Endothelial cell of umbilical vein (primary cell): ENCODE results near the gene RPP25. TPM values are rescaled to one million over a fixed set of nuclear protein-coding genes. Genes with fewer than 3 reads are reported as not detected.
A peak's percentile ranks its signal among the peaks of the same experiment; 100 is the strongest.

Experiments
- BruUV-seq: library from RNA; stranded (reverse); fragments of 400-500 nt; replicated peaks from 2 replicates; lab custom pipeline; 2021; lab: Mats Ljungman, UMichigan
- CTCF ChIA-PET: fragments of 300-600, 350-600 bp; sonication (Branson Sonifier 250); formaldehyde crosslinking; loops from one replicate; lab custom pipeline; 2021; ENCODE audit warnings: antibody characterized with exemption, inconsistent platforms; lab: Charles Lee
- POLR2A ChIA-PET: fragments of 300-600, 350-600 bp; sonication (Branson Sonifier 250); formaldehyde crosslinking; loops from one replicate; lab custom pipeline; 2021; ENCODE audit warnings: antibody characterized with exemption, inconsistent platforms; lab: Charles Lee
- DNase-seq: peaks from one replicate; pipeline ENCODE4 v3.0.0-alpha.2; 2011; ENCODE audit warnings: low read depth, low spot score
- FAIRE-seq: peaks from 2 replicates; lab custom pipeline; 2011; peaks lifted over from hg19 to GRCh38; lab: Jason Lieb, UNC
- H2AFZ ChIP-seq: 2 replicates; pipeline ENCODE4 v1.6.0; 2012; ENCODE audit warnings: low read depth, low read length, control low read depth, inconsistent platforms
- H3K27ac ChIP-seq: 2 replicates; pipeline ENCODE4 v1.5.1; 2011; ENCODE audit warnings: low read depth, mild to moderate bottlenecking, control low read depth, low read length, moderate library complexity; ENCODE audit not compliant: insufficient read depth
- H3K27me3 ChIP-seq, 2 experiments: 2 replicates each; pipeline versions ENCODE4 v1.6.0 to v1.6.1; 2011; ENCODE audit warnings: low read length in 2 of 2, mixed read lengths in 1 of 2; ENCODE audit not compliant: control insufficient read depth in 2 of 2, insufficient read depth in 2 of 2
- H3K36me3 ChIP-seq, 2 experiments: 2 replicates in 1 of 2; 3 replicates in 1 of 2; pipeline ENCODE4 v1.5.1; 2011; ENCODE audit warnings: low read length in 2 of 2, mild to moderate bottlenecking in 1 of 2, moderate library complexity in 1 of 2; ENCODE audit not compliant: control insufficient read depth in 2 of 2, insufficient read depth in 2 of 2; ENCODE audit errors: extremely low read depth in 1 of 2
- H3K4me1 ChIP-seq: 3 replicates; pipeline ENCODE4 v1.5.1; 2011; ENCODE audit warnings: mild to moderate bottlenecking, low read length; ENCODE audit not compliant: control insufficient read depth, insufficient read depth; ENCODE audit errors: extremely low read depth
- H3K4me2 ChIP-seq: 2 replicates; pipeline ENCODE4 v1.6.1; 2011; ENCODE audit warnings: low read length, control low read depth, mixed read lengths; ENCODE audit not compliant: insufficient read depth
- H3K4me3 ChIP-seq, 3 experiments: fragments of 200-600 bp in 1 of 3; sonication (generic), shearing (Covaris generic) in 1 of 3; replicated peaks in 1 of 3; 2 replicates each; pipeline ENCODE4 v1.5.1; 2011 to 2016; ENCODE audit warnings: control low read depth in 3 of 3, low read length in 3 of 3, mild to moderate bottlenecking in 2 of 3, inconsistent platforms in 1 of 3, low read depth in 1 of 3, moderate library complexity in 1 of 3; ENCODE audit not compliant: insufficient read depth in 1 of 3
- H3K79me2 ChIP-seq: 2 replicates; pipeline ENCODE4 v1.6.0; 2012; ENCODE audit warnings: low read length, inconsistent platforms; ENCODE audit not compliant: control insufficient read depth, insufficient read depth
- H3K9ac ChIP-seq: replicated peaks from 2 replicates; pipeline ENCODE3; 2011; ENCODE audit warnings: low read length, control low read depth; ENCODE audit not compliant: insufficient read depth; ENCODE audit errors: extremely low read depth
- H3K9me1 ChIP-seq: replicated peaks from 3 replicates; pipeline ENCODE4 v1.6.0; 2011; ENCODE audit warnings: mild to moderate bottlenecking, low read length; ENCODE audit not compliant: control insufficient read depth, insufficient read depth; ENCODE audit errors: extremely low read depth
- H3K9me3 ChIP-seq: replicated peaks from 2 replicates; pipeline ENCODE4 v1.5.1; 2012; ENCODE audit warnings: low read length, inconsistent platforms; ENCODE audit not compliant: control insufficient read depth, insufficient read depth
- H4K20me1 ChIP-seq: replicated peaks from 2 replicates; pipeline ENCODE3; 2011; ENCODE audit warnings: mild to moderate bottlenecking, low read length; ENCODE audit not compliant: control insufficient read depth, insufficient read depth; ENCODE audit errors: extremely low read depth
- CTCF ChIP-seq, 2 donors: IDR thresholded peaks; 1 replicate in 1 of 2; 2 replicates in 1 of 2; pipeline ENCODE4 v1.5.1; 2011; ENCODE audit warnings: low read length in 2 of 2, mild to moderate bottlenecking in 2 of 2, moderate library complexity in 2 of 2, control low read depth in 1 of 2, inconsistent platforms in 1 of 2, low read depth in 1 of 2; ENCODE audit not compliant: insufficient read depth in 1 of 2; ENCODE audit errors: extremely low read depth in 1 of 2
- EZH2 ChIP-seq: IDR thresholded peaks from 2 replicates; pipeline ENCODE4 v1.6.1; 2012; ENCODE audit warnings: borderline replicate concordance, low read depth, mild to moderate bottlenecking, moderate library complexity, low read length, inconsistent platforms; ENCODE audit not compliant: severe bottlenecking
- FOS ChIP-seq: IDR thresholded peaks from 2 replicates; pipeline ENCODE4 v1.6.1; 2011; ENCODE audit warnings: mild to moderate bottlenecking, low read length, moderate library complexity, borderline replicate concordance; ENCODE audit not compliant: insufficient read depth
- GATA2 ChIP-seq: IDR thresholded peaks from 2 replicates; pipeline ENCODE4 v1.7.0; 2011; ENCODE audit warnings: low read depth, mild to moderate bottlenecking, moderate library complexity, mixed read lengths, low read length; ENCODE audit not compliant: insufficient read length, insufficient read depth
- JUN ChIP-seq: IDR thresholded peaks from 2 replicates; pipeline ENCODE4 v1.6.1; 2011; ENCODE audit warnings: borderline replicate concordance, low read depth; ENCODE audit not compliant: insufficient read length, insufficient read depth
- MAX ChIP-seq: IDR thresholded peaks from 2 replicates; pipeline ENCODE4 v1.6.1; 2011; ENCODE audit not compliant: insufficient read depth, insufficient read length
- MYC ChIP-seq: IDR thresholded peaks from one replicate; pipeline ENCODE4 v1.6.1; 2011; ENCODE audit warnings: mild to moderate bottlenecking, low read depth, low read length
- POLR2A ChIP-seq: IDR thresholded peaks from 2 replicates; pipeline ENCODE4 v1.6.1; 2012; ENCODE audit warnings: low read depth, mild to moderate bottlenecking, control low read depth, low read length
- POLR2AphosphoS5 ChIP-seq: IDR thresholded peaks from 2 replicates; pipeline ENCODE4 v1.6.1; 2012; ENCODE audit warnings: low read depth, mild to moderate bottlenecking, control low read depth, low read length, moderate library complexity; ENCODE audit not compliant: insufficient read depth
- dilution Hi-C: fragments of 300-500 bp; cut with MboI; formaldehyde crosslinking; loops from one replicate; pipeline ENCODE4 v1.15.0; 2019; ENCODE audit warnings: low sequenced_read_pairs; ENCODE audit not compliant: extremely low pct_ligation_motif_present
- intact Hi-C: fragments of 100-400 bp; cut with micrococcal nuclease; formaldehyde crosslinking; loops from one replicate; pipeline ENCODE4 v1.10.0; 2022
- polyA plus RNA-seq, 4 experiments: library from polyadenylated mRNA; depleted of rRNA in 3 of 4; stranded (reverse) in 3 of 4; unstranded in 1 of 4; fragments of >200 nt; gene quantifications; 2 replicates each; pipeline versions ENCODE4 v1.2.1 to v1.2.3, GENCODE V29; 2011 to 2012; ENCODE audit warnings: missing spikeins in 1 of 4
- total RNA-seq: library from RNA; stranded (reverse); gene quantifications from 2 replicates; pipeline ENCODE4 v1.2.3, GENCODE V29; 2021

The RPP25 gene
- total and polyA plus RNA-seq, 2 donors (not counting 3 experiments of a cell fraction or from before 2014, with no cell fraction given), result 10.1 to 13.8 TPM

GRCh38 chr15:74978503-74978902 is 21.9 kb upstream of the RPP25 start:
- CTCF ChIA-PET, result interaction anchor here (0.7 to 2.1 kb wide), 7 partner anchors 9 to 77 kb away, joined by 3 to 7 read pairs (median 4); partner anchors contain the start of gene RPP25

GRCh38 chr15:74978077-74978476 is 21.5 kb upstream of the RPP25 start:
- no peak overlapping the region for H3K4me3 ChIP-seq
- DNase-seq (no peak), FAIRE-seq (no peak)
- no peak overlapping the region for H3K9ac ChIP-seq
- no peaks in the 10 kb centered on the region for H3K9me3 ChIP-seq
- H3K79me2 ChIP-seq, result no peaks in the 10 kb centered on the region
- TF ChIP-seq MAX (no peak), EZH2 (no peak), MYC (no peak), GATA2 (no peak), FOS (no peak), POLR2A (no peak), POLR2AphosphoS5 (no peak), JUN (no peak), CTCF (IDR thresholded peaks at IDR 0.05; ENCODE audit: extremely low read depth in 1 of 2, insufficient read depth in 1 of 2, low read depth in 1 of 2, low read length in 2 of 2) (no peak)
- no peaks in the 10 kb centered on the region for H3K36me3 ChIP-seq
- no peaks in the 10 kb centered on the region for H3K9me1 ChIP-seq
- ChIA-PET POLR2A (no interaction called here), CTCF (interaction anchor here (0.9 to 2.1 kb wide), 6 partner anchors 10 to 76 kb away, joined by 3 to 7 read pairs (median 4); no protein-coding TSS in a partner anchor)
- intact Hi-C loops (no loop called here), dilution Hi-C loops (no loop called here)
- BruUV-seq, result no TSS peak
- H3K4me2 ChIP-seq, result no peak overlapping the region
- no peak overlapping the region for H2AFZ ChIP-seq
- H4K20me1 ChIP-seq, result no peaks in the 10 kb centered on the region
- no peaks in the 10 kb centered on the region for H3K4me1 ChIP-seq
- H3K27me3 ChIP-seq, result no peaks in the 10 kb centered on the region
- H3K27ac ChIP-seq, result no peak overlapping the region

More at GRCh38 chr15:74978503-74978902, 21.9 kb upstream of the RPP25 start:
- no TSS peak for BruUV-seq
- DNase-seq, result no peak
- H3K27ac ChIP-seq, result no peak overlapping the region
- FAIRE-seq, result no peak
- no peaks in the 10 kb centered on the region for H3K4me1 ChIP-seq
- H3K9me1 ChIP-seq, result no peaks in the 10 kb centered on the region
- no peaks in the 10 kb centered on the region for H3K79me2 ChIP-seq
- dilution Hi-C loops, result no loop called here
- no peak overlapping the region for H3K4me2 ChIP-seq
- no peaks in the 10 kb centered on the region for H4K20me1 ChIP-seq
- no peaks in the 10 kb centered on the region for H3K9me3 ChIP-seq
- POLR2A ChIA-PET, result no interaction called here
- no peak overlapping the region for H2AFZ ChIP-seq
- no peaks in the 10 kb centered on the region for H3K27me3 ChIP-seq
- H3K9ac ChIP-seq, result no peak overlapping the region
- no peak overlapping the region for H3K4me3 ChIP-seq
- H3K36me3 ChIP-seq, result no peaks in the 10 kb centered on the region
- intact Hi-C loops, result no loop called here
- TF ChIP-seq EZH2 (no peak), GATA2 (no peak), FOS (peak; percentile 28), POLR2A (no peak)
